Endothelial cell of umbilical vein (primary cell): ENCODE results near the gene CARMIL1. TPM values are rescaled to one million over a fixed set of nuclear protein-coding genes. Genes with fewer than 3 reads are reported as not detected.

Experiments
- BruUV-seq: library from RNA; stranded (reverse); fragments of 400-500 nt; replicated peaks from 2 replicates; lab custom pipeline; 2021; lab: Mats Ljungman, UMichigan
- CTCF ChIA-PET: fragments of 300-600, 350-600 bp; sonication (Branson Sonifier 250); formaldehyde crosslinking; loops from one replicate; lab custom pipeline; 2021; ENCODE audit warnings: antibody characterized with exemption, inconsistent platforms; lab: Charles Lee
- POLR2A ChIA-PET: fragments of 300-600, 350-600 bp; sonication (Branson Sonifier 250); formaldehyde crosslinking; loops from one replicate; lab custom pipeline; 2021; ENCODE audit warnings: antibody characterized with exemption, inconsistent platforms; lab: Charles Lee
- DNase-seq: peaks from one replicate; pipeline ENCODE4 v3.0.0-alpha.2; 2011; ENCODE audit warnings: low read depth, low spot score
- FAIRE-seq: peaks from 2 replicates; lab custom pipeline; 2011; peaks lifted over from hg19 to GRCh38; lab: Jason Lieb, UNC
- H2AFZ ChIP-seq: 2 replicates; pipeline ENCODE4 v1.6.0; 2012; ENCODE audit warnings: low read depth, low read length, control low read depth, inconsistent platforms
- H3K27ac ChIP-seq: 2 replicates; pipeline ENCODE4 v1.5.1; 2011; ENCODE audit warnings: low read depth, mild to moderate bottlenecking, control low read depth, low read length, moderate library complexity; ENCODE audit not compliant: insufficient read depth
- H3K27me3 ChIP-seq, 2 experiments: 2 replicates each; pipeline versions ENCODE4 v1.6.0 to v1.6.1; 2011; ENCODE audit warnings: low read length in 2 of 2, mixed read lengths in 1 of 2; ENCODE audit not compliant: control insufficient read depth in 2 of 2, insufficient read depth in 2 of 2
- H3K36me3 ChIP-seq, 2 experiments: 2 replicates in 1 of 2; 3 replicates in 1 of 2; pipeline ENCODE4 v1.5.1; 2011; ENCODE audit warnings: low read length in 2 of 2, mild to moderate bottlenecking in 1 of 2, moderate library complexity in 1 of 2; ENCODE audit not compliant: control insufficient read depth in 2 of 2, insufficient read depth in 2 of 2; ENCODE audit errors: extremely low read depth in 1 of 2
- H3K4me1 ChIP-seq: 3 replicates; pipeline ENCODE4 v1.5.1; 2011; ENCODE audit warnings: mild to moderate bottlenecking, low read length; ENCODE audit not compliant: control insufficient read depth, insufficient read depth; ENCODE audit errors: extremely low read depth
- H3K4me2 ChIP-seq: 2 replicates; pipeline ENCODE4 v1.6.1; 2011; ENCODE audit warnings: low read length, control low read depth, mixed read lengths; ENCODE audit not compliant: insufficient read depth
- H3K4me3 ChIP-seq, 3 experiments: fragments of 200-600 bp in 1 of 3; sonication (generic), shearing (Covaris generic) in 1 of 3; replicated peaks in 1 of 3; 2 replicates each; pipeline ENCODE4 v1.5.1; 2011 to 2016; ENCODE audit warnings: control low read depth in 3 of 3, low read length in 3 of 3, mild to moderate bottlenecking in 2 of 3, inconsistent platforms in 1 of 3, low read depth in 1 of 3, moderate library complexity in 1 of 3; ENCODE audit not compliant: insufficient read depth in 1 of 3
- H3K79me2 ChIP-seq: 2 replicates; pipeline ENCODE4 v1.6.0; 2012; ENCODE audit warnings: low read length, inconsistent platforms; ENCODE audit not compliant: control insufficient read depth, insufficient read depth
- H3K9ac ChIP-seq: replicated peaks from 2 replicates; pipeline ENCODE3; 2011; ENCODE audit warnings: low read length, control low read depth; ENCODE audit not compliant: insufficient read depth; ENCODE audit errors: extremely low read depth
- H3K9me1 ChIP-seq: replicated peaks from 3 replicates; pipeline ENCODE4 v1.6.0; 2011; ENCODE audit warnings: mild to moderate bottlenecking, low read length; ENCODE audit not compliant: control insufficient read depth, insufficient read depth; ENCODE audit errors: extremely low read depth
- H3K9me3 ChIP-seq: replicated peaks from 2 replicates; pipeline ENCODE4 v1.5.1; 2012; ENCODE audit warnings: low read length, inconsistent platforms; ENCODE audit not compliant: control insufficient read depth, insufficient read depth
- H4K20me1 ChIP-seq: replicated peaks from 2 replicates; pipeline ENCODE3; 2011; ENCODE audit warnings: mild to moderate bottlenecking, low read length; ENCODE audit not compliant: control insufficient read depth, insufficient read depth; ENCODE audit errors: extremely low read depth
- CTCF ChIP-seq, 2 donors: IDR thresholded peaks; 1 replicate in 1 of 2; 2 replicates in 1 of 2; pipeline ENCODE4 v1.5.1; 2011; ENCODE audit warnings: low read length in 2 of 2, mild to moderate bottlenecking in 2 of 2, moderate library complexity in 2 of 2, control low read depth in 1 of 2, inconsistent platforms in 1 of 2, low read depth in 1 of 2; ENCODE audit not compliant: insufficient read depth in 1 of 2; ENCODE audit errors: extremely low read depth in 1 of 2
- EZH2 ChIP-seq: IDR thresholded peaks from 2 replicates; pipeline ENCODE4 v1.6.1; 2012; ENCODE audit warnings: borderline replicate concordance, low read depth, mild to moderate bottlenecking, moderate library complexity, low read length, inconsistent platforms; ENCODE audit not compliant: severe bottlenecking
- GATA2 ChIP-seq: IDR thresholded peaks from 2 replicates; pipeline ENCODE4 v1.7.0; 2011; ENCODE audit warnings: low read depth, mild to moderate bottlenecking, moderate library complexity, mixed read lengths, low read length; ENCODE audit not compliant: insufficient read length, insufficient read depth
- JUN ChIP-seq: IDR thresholded peaks from 2 replicates; pipeline ENCODE4 v1.6.1; 2011; ENCODE audit warnings: borderline replicate concordance, low read depth; ENCODE audit not compliant: insufficient read length, insufficient read depth
- MAX ChIP-seq: IDR thresholded peaks from 2 replicates; pipeline ENCODE4 v1.6.1; 2011; ENCODE audit not compliant: insufficient read depth, insufficient read length
- dilution Hi-C: fragments of 300-500 bp; cut with MboI; formaldehyde crosslinking; loops from one replicate; pipeline ENCODE4 v1.15.0; 2019; ENCODE audit warnings: low sequenced_read_pairs; ENCODE audit not compliant: extremely low pct_ligation_motif_present
- intact Hi-C: fragments of 100-400 bp; cut with micrococcal nuclease; formaldehyde crosslinking; loops from one replicate; pipeline ENCODE4 v1.10.0; 2022
- polyA plus RNA-seq, 4 experiments: library from polyadenylated mRNA; depleted of rRNA in 3 of 4; stranded (reverse) in 3 of 4; unstranded in 1 of 4; fragments of >200 nt; gene quantifications; 2 replicates each; pipeline versions ENCODE4 v1.2.1 to v1.2.3, GENCODE V29; 2011 to 2012; ENCODE audit warnings: missing spikeins in 1 of 4
- total RNA-seq: library from RNA; stranded (reverse); gene quantifications from 2 replicates; pipeline ENCODE4 v1.2.3, GENCODE V29; 2021

The CARMIL1 gene
- total and polyA plus RNA-seq, 2 donors (not counting 3 experiments of a cell fraction or from before 2014, with no cell fraction given): 1.3 to 8.7 TPM

- Histone ChIP-seq H3K36me3 (no peaks in the 10 kb centered on the region), H3K9me1 (no peaks in the 10 kb centered on the region), H3K27me3 (peaks cover 0 to 3% of the 10 kb centered on the region in 2 experiments), H3K79me2 (no peaks in the 10 kb centered on the region), H3K9me3 (no peaks in the 10 kb centered on the region), H3K27ac (no peak overlapping the region), H4K20me1 (no peaks in the 10 kb centered on the region), H3K4me2 (no peak overlapping the region), H3K4me3 (no peak overlapping the region), H3K4me1 (no peaks in the 10 kb centered on the region), H3K9ac (no peak overlapping the region), H2AFZ (no peak overlapping the region)
- no peak for DNase-seq
- dilution Hi-C loops: no loop called here
- intact Hi-C loops: no loop called here
- POLR2A ChIA-PET: no interaction called here
- TF ChIP-seq MAX (no peak), CTCF (IDR thresholded peaks at IDR 0.05; ENCODE audit: extremely low read depth in 1 of 2, insufficient read depth in 1 of 2, low read depth in 1 of 2, low read length in 2 of 2) (no peak), JUN (no peak), EZH2 (no peak), GATA2 (no peak)
- CTCF ChIA-PET: interaction anchor here (1.4 kb wide), 1 partner anchor 14 kb away, joined by 4 read pairs; no protein-coding TSS in a partner anchor
- FAIRE-seq: no peak
- no TSS peak for BruUV-seq
Observed at GRCh38 chr6:25301362-25301761, 22.2 kb downstream of the CARMIL1 start.
